ENCODE results near the gene TRNT1.

TRNT1 gene

DNA sequence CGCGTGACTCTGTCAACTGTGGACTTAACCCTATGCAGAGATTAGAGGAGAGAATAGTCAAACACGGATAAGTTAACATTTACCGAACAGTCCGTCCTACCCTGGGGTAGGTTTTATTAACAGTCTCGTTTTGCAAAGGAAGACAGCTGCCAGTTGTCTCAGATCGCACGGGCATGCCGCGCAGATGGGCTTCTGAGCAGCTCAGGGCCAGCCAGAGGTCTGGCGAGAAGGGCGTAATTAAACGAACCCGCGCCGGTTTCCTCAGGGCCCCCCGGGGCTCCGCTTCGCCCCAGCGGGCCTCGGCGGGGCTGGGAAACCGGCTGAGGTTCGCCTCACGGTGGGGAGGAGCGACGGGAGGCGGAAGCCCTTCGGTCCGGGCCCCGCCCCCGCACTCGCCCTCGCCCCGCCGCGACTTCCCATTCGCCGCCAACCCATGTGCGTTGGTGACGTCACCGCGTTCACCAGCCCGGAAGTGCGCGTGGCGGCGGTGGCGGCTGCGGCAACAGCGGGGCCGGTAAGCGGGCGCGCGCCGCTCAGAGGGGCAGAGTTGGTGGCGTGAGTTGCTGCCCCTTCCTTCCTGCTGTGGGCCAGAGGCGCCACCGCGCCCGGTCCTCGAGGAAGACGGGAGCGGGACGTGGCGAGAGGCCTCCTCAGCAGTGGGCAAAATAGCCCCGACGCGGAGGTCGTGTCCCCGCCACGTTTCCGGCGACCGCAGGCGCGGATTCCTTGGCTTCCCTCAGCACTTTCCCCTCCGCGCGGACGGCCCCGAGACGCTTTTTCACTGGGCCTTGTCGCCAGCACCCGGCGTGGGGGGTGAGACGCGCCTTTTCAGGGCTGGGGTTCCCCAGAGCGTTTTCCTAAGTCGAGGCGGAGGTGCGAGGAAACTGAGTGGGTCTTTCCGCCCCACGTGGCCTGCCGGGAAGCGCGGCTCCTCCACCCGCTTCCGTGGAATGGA is at the start of gene TRNT1:
Gene TRNT1, plus strand, starts transcription at position 464 of the 955 bp plus-strand sequence. CDS start 2,101 bp downstream, outside the sequence.
- peak within 1 kb of the TSS; percentile 84 to 99 (median 93) for H3K4me2 ChIP-seq
- TF ChIP-seq Cebpa-rat (IDR thresholded peaks at IDR 0.05) = no peak
- peak within 1 kb of the TSS; percentile 91 to 99 (median 97) for H3K9ac ChIP-seq
- H3K27ac ChIP-seq = peak within 1 kb of the TSS; percentile 92 to 100 (median 98)
- H3K36me3 ChIP-seq = peaks cover 30 to 38% (median 32%) of the 10 kb centered on the region in 11 experiments
- no peaks in the 10 kb centered on the region for H3K27me3 ChIP-seq
- peak within 1 kb of the TSS; percentile 70 to 98 (median 84) for H3K4me3 ChIP-seq
- H4K20me1 ChIP-seq = peaks cover 0 to 14% (median 0%) of the 10 kb centered on the region in 11 experiments; a peak in 3 of 22 replicates
- peaks cover 0 to 27% (median 21%) of the 10 kb centered on the region in 11 experiments; a peak in 18 of 22 replicates for H3K9me3 ChIP-seq (replicated peaks in 1 of 11)
- H3K4me1 ChIP-seq = peaks cover 19 to 30% (median 24%) of the 10 kb centered on the region in 10 experiments

DNA sequence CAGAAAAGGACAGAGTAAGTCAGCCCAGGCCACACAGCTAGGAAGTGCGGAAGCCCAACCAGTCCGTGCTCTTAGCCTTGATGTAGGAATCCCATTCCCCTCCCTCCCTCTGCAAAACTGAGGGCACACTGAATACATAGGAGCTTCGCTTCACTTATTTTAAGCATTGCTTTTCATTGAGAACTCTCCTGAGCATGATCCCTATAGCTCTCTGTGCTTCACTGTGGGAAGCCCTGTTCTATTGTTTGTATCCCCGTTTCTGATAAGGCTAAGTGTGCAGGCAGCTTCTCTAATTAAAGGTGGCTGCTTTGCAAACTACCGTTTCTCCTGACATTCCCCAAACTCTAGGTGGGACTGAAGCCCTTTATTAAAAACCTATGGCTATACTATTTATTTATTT is 46.4 kb upstream of the TRNT1 start:
- no peak overlapping the region for H3K4me2 ChIP-seq

DNA sequence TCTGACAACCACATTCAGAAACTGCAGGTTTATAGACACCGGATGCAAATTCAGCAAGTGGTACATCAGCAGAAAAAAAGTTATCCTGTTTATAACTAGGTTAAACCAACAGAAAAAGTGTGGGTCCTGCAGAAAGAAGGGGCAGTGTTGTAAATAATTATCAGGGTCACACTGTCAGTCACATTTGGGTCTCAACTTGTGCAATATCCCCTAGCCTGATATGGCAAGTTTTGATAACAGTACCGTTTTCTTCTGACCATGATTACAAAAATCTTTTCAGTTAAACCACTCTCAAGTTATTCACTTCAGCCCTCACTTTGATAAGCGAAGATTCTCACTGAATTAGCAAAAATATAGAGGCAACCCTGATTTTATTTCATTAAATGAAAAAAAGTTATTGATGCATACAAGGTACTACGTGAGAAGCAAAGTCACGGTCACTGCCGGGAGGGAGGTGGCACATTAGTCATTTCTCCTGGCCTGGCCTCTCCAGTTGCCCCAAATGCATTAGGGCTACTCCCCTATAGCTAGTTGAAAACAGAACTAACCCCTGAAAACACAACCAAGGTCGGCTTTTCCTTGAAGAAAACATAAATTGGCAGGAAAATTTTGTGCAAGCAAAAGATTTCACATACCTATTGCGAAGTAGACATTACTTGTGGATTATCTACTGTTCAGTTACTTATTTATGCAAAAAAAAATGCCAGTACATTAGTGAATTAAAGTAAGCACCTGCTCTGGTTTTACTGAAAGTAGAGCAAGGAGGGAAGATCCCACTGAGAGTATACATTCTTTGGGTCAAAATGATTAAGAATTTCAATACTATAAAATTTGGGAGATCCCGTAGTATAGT is 45.1 kb upstream of the TRNT1 start:
- Histone ChIP-seq H3K9ac (no peak overlapping the region), H3K27me3 (no peaks in the 10 kb centered on the region), H3K4me1 (peaks cover 0 to 6% (median 0%) of the 10 kb centered on the region in 10 experiments; a peak in 1 of 20 replicates), H3K27ac (no peak overlapping the region), H3K36me3 (no peaks in the 10 kb centered on the region), H3K4me3 (no peak overlapping the region), H3K4me2 (no peak overlapping the region), H3K9me3 (replicated peaks in 1 of 11) (no peaks in the 10 kb centered on the region), H4K20me1 (no peaks in the 10 kb centered on the region)
- TF ChIP-seq Cebpa-rat (IDR thresholded peaks at IDR 0.05) = no peak

More for the DNA sequence above, 46.4 kb upstream of the TRNT1 start:
- Histone ChIP-seq H4K20me1 (no peaks in the 10 kb centered on the region), H3K27ac (no peak overlapping the region), H3K4me1 (no peaks in the 10 kb centered on the region), H3K4me3 (no peak overlapping the region), H3K9me3 (replicated peaks in 1 of 11) (no peaks in the 10 kb centered on the region), H3K36me3 (no peaks in the 10 kb centered on the region), H3K9ac (no peak overlapping the region), H3K27me3 (no peaks in the 10 kb centered on the region)
- no peak for TF ChIP-seq Cebpa-rat (IDR thresholded peaks at IDR 0.05)

DNA sequence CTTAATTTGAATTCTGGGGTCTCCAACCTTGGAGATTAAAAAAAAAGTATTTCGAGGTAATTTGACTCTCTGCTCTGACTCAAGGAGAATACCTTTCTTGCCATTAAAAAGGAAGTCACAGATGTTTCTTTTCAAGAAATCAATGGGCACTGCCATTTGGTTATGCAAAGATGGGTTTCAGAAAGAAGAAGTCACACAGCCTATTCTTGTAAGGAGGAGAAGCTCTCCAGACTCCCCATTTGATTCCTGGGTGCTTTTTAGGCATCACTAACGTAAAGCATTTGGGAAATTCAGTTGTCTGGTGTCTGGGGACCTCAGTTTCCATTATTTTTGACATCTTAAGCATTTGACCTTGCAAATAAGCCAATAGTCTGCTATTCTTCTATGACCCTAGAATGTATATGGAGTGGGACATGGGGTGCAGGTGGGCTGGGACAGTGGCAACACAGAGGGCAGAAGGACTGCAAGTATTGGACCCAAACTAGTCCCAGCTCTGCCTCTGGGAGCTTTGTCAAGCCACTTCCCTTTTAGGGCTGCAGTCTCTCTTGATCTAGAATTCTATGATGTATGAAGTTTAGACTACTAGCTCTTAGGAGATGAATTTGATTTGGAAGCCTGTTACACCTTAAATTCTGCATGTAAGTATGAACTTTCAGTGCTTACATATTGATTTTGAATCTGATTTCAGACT is 44.4 kb upstream of the TRNT1 start:
- Histone ChIP-seq H3K27ac (no peak overlapping the region), H4K20me1 (no peaks in the 10 kb centered on the region), H3K27me3 (no peaks in the 10 kb centered on the region)

DNA sequence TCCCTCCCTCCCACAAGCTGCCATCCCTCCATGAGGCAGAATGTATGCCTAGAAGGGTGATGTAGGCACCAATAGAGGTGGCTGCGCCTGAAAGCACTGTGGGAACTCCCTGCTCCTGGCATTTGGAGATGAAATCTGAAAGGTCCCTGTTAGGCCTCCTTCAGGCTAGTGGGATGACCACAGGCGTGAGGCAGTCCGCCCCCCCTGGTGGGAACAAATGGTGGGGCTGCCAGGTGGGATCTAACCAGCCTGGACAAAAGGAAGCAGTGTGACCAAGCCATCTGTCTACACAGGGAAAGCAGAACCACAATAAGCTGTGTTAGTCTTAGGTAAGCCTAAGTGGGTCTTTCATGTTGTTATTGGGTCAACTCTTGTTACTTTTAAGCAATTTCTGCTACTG is 41.9 kb upstream of the TRNT1 start:
- Histone ChIP-seq H3K9ac (no peak overlapping the region), H3K27ac (no peak overlapping the region), H3K4me3 (no peak overlapping the region), H3K9me3 (replicated peaks in 1 of 11) (no peaks in the 10 kb centered on the region), H3K27me3 (no peaks in the 10 kb centered on the region), H4K20me1 (no peaks in the 10 kb centered on the region), H3K36me3 (no peaks in the 10 kb centered on the region), H3K4me1 (peaks cover 0 to 9% (median 2%) of the 10 kb centered on the region in 10 experiments; a peak in 2 of 20 replicates), H3K4me2 (no peak overlapping the region)
- no peak for TF ChIP-seq Cebpa-rat (IDR thresholded peaks at IDR 0.05)

More for the DNA sequence above, 44.4 kb upstream of the TRNT1 start:
- Histone ChIP-seq H3K36me3 (no peaks in the 10 kb centered on the region), H3K9ac (no peak overlapping the region), H3K4me2 (no peak overlapping the region), H3K9me3 (replicated peaks in 1 of 11) (no peaks in the 10 kb centered on the region), H3K4me1 (peaks cover 0 to 9% (median 0%) of the 10 kb centered on the region in 10 experiments; a peak in 1 of 20 replicates), H3K4me3 (no peak overlapping the region)
- TF ChIP-seq Cebpa-rat (IDR thresholded peaks at IDR 0.05) = no peak

DNA sequence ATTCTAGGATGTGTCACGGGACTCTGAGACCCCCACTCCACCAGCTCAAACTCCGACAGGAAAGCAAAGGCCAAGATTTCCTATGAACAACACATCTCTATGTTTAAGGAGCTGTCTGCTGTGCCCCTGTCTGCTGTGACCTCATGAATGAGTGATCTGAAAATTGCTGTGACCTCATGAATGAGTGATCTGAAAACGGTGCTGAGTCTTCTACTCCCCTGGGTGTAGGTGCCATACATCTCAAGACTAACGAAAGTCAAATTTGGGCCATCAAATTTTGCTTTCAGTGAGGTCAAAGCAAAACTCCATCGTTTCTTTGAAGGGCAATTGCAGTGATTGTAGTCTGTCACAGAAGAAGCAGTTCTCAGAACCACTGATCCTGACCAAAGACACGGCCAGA is 41.0 kb upstream of the TRNT1 start:
- Histone ChIP-seq H3K9me3 (replicated peaks in 1 of 11) (no peaks in the 10 kb centered on the region; a peak in 1 of 22 replicates), H3K4me3 (no peak overlapping the region), H3K4me1 (peaks cover 0 to 9% (median 2%) of the 10 kb centered on the region in 10 experiments; a peak in 2 of 20 replicates), H3K27ac (no peak overlapping the region), H4K20me1 (no peaks in the 10 kb centered on the region), H3K27me3 (no peaks in the 10 kb centered on the region), H3K4me2 (no peak overlapping the region), H3K36me3 (no peaks in the 10 kb centered on the region), H3K9ac (no peak overlapping the region)
- no peak for TF ChIP-seq Cebpa-rat (IDR thresholded peaks at IDR 0.05)

DNA sequence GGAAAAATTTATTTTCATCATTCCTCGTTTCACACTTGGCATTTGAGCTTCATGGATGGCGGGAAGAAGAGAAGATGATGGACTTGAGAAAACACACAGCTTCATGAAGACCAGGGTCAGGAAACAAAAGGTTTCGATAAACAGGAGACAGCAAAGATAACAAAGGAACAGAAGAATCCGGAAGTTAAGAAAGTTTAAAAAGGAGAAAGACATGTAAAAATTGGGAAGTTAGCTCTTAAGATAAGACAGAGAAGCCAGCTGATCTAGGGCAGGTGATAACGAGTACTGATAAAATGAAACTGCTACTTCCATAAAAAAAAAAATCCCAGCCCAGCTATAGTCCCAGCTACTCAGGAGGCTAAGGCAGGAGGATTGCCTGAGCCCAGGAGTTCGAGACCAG is 40.5 kb upstream of the TRNT1 start:
- H3K36me3 ChIP-seq = no peaks in the 10 kb centered on the region
- H3K27me3 ChIP-seq = no peaks in the 10 kb centered on the region
- H3K9ac ChIP-seq = no peak overlapping the region

DNA sequence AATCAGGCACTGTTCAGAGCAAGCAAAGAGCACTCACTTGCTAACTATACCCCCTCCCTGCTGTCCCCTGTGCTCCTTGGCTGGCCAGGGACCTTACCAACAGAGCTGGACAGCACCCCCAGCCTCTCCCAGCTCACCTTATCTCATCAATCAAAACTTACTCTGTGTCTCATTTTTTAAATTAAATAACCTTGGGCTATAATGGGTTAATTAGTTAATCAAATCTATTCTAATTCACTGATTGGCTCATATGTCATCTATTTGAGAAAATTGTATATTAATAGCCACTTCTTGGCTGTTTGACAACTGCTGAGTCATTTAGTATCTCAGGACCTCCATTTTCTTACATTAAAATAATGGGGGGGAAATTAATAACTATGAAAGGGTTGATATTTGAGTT is 39.5 kb upstream of the TRNT1 start:
- no peak overlapping the region for H3K27ac ChIP-seq
- H4K20me1 ChIP-seq = no peaks in the 10 kb centered on the region
- peaks cover 0 to 9% (median 2%) of the 10 kb centered on the region in 10 experiments; a peak in 2 of 20 replicates for H3K4me1 ChIP-seq
- TF ChIP-seq Cebpa-rat (IDR thresholded peaks at IDR 0.05) = no peak
- H3K36me3 ChIP-seq = no peaks in the 10 kb centered on the region
- no peaks in the 10 kb centered on the region for H3K27me3 ChIP-seq
- no peak overlapping the region for H3K9ac ChIP-seq
- no peak overlapping the region for H3K4me2 ChIP-seq
- no peak overlapping the region for H3K4me3 ChIP-seq
- H3K9me3 ChIP-seq (replicated peaks in 1 of 11) = no peaks in the 10 kb centered on the region; a peak in 1 of 22 replicates

More for the DNA sequence above, 40.5 kb upstream of the TRNT1 start:
- Histone ChIP-seq H3K4me2 (0 out of 22 replicates have a peak overlapping the region, but pooled peaks of 1 of the 11 experiments have one; percentile 24), H4K20me1 (no peaks in the 10 kb centered on the region), H3K4me3 (no peak overlapping the region), H3K9me3 (replicated peaks in 1 of 11) (no peaks in the 10 kb centered on the region; a peak in 1 of 22 replicates), H3K4me1 (peaks cover 0 to 9% (median 2%) of the 10 kb centered on the region in 10 experiments; a peak in 2 of 20 replicates), H3K27ac (0 out of 22 replicates have a peak overlapping the region, but pooled peaks of 1 of the 11 experiments have one; percentile 7)
- no peak for TF ChIP-seq Cebpa-rat (IDR thresholded peaks at IDR 0.05)

Data from BLaER1 treated with 17β-estradiol and CSF1 and Interleukin-3, amounts not matched to agents 10 nM and 100 nM (cell line).